ENCODE data around the gene TMEM120B. TPM values are rescaled to one million over a fixed set of nuclear protein-coding genes. Genes with fewer than 3 reads are reported as not detected.
"Not testable (repeated sequence)": the region's sequence is repeated elsewhere in the genome, so short reads cannot be mapped to it uniquely, and the experiment has no call there.

Gene TMEM120B
- total and polyA plus RNA-seq, 5 experiments from 2014 or later = 2.1 to 14.4 (median 2.5) TPM

DNA sequence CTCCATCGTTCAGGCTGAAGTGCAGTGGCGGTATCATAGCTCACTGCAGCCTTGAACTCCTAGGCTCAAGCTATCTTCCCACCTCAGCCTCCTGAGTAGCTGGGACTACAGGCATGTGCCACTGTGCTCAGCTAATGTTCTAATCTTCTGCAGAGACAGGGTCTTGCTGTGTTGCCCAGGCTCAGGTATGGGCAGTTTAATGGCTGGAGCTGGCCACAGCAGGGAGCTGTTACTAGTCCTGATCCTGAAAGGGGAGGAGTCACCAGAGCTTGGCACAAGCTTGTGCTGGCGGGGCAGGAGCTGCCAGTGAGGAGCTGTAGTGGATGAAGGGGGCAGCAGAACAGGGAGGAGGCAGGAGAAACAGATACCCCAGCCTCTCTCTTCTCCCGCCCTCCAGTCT lies 10.6 kb downstream of the TMEM120B start:
- ATAC-seq (no peak), DNase-seq (no peak)
- Mint-ChIP-seq H3K27ac (no peak overlapping the region), H3K9me3 (no peaks in the 10 kb centered on the region), H3K36me3 (peaks cover 0 to 11% (median 6%) of the 10 kb centered on the region in 3 donors), H3K4me1 (peaks cover 0 to 3% (median 1%) of the 10 kb centered on the region in 4 donors), H3K27me3 (no peaks in the 10 kb centered on the region), H3K4me3 (no peak overlapping the region)
- POLR2A ChIA-PET = interaction anchor here (0.7 kb wide), 1 partner anchor 104 kb away, joined by 4 read pairs; no protein-coding TSS in a partner anchor

GRCh38 chr12:121724925-121725324 lies 12.4 kb downstream of the TMEM120B start:
- H3K4me1 Mint-ChIP-seq = peaks cover 0 to 3% (median 0%) of the 10 kb centered on the region in 4 donors
- H3K4me3 Mint-ChIP-seq = no peak overlapping the region
- POLR2A ChIA-PET = interaction anchor here (0.7 kb wide), 1 partner anchor 172 kb away, joined by 3 read pairs; no protein-coding TSS in a partner anchor
- no peaks in the 10 kb centered on the region for H3K9me3 Mint-ChIP-seq
- ATAC-seq (no peak), DNase-seq (no peak)
- H3K27ac Mint-ChIP-seq = no peak overlapping the region
- peaks cover 0 to 11% (median 6%) of the 10 kb centered on the region in 3 donors for H3K36me3 Mint-ChIP-seq
- H3K27me3 Mint-ChIP-seq = no peaks in the 10 kb centered on the region

- no peak overlapping the region for H3K4me3 Mint-ChIP-seq
- DNase-seq (no peak), ATAC-seq (no peak)
- POLR2A ChIA-PET = no interaction called here
- peaks cover 0 to 11% (median 6%) of the 10 kb centered on the region in 3 donors for H3K36me3 Mint-ChIP-seq
- H3K9me3 Mint-ChIP-seq = no peaks in the 10 kb centered on the region
- H3K27me3 Mint-ChIP-seq = no peaks in the 10 kb centered on the region
- peaks cover 0 to 3% (median 0%) of the 10 kb centered on the region in 4 donors for H3K4me1 Mint-ChIP-seq
- H3K27ac Mint-ChIP-seq = no peak overlapping the region
Measured at GRCh38 chr12:121725423-121725822, 12.9 kb downstream of the TMEM120B start.

GRCh38 chr12:121729021-121729420 lies 16.5 kb downstream of the TMEM120B start:
- H3K4me3 Mint-ChIP-seq = no peak overlapping the region
- POLR2A ChIA-PET = no interaction called here
- no peaks in the 10 kb centered on the region for H3K4me1 Mint-ChIP-seq

DNA sequence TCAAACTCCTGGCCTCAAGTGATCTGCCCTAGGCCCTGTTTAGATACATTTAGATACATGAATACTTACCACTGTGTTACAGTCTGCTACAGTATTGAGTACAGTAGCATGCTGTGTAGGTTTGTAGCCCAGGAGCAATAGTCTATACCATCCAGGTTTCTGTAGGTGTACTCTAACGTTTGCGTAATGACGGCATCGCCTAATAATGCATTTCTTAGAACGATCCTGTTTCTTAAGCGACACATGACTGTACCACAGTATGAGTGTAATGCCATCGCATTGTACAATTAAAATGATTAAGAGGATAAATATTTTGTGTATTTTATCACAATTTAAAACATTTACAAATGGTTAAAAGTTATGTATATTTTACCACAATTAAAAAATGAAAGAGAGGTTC lies 18.9 kb downstream of the TMEM120B start:
- Mint-ChIP-seq H3K36me3 (no peaks in the 10 kb centered on the region), H3K27ac (peak overlapping the region in 1 of 10 donors; percentile 9), H3K4me1 (no peaks in the 10 kb centered on the region), H3K27me3 (no peaks in the 10 kb centered on the region), H3K4me3 (no peak overlapping the region), H3K9me3 (no peaks in the 10 kb centered on the region)
- DNase-seq (no peak), ATAC-seq (no peak)
- POLR2A ChIA-PET = no interaction called here

More at GRCh38 chr12:121729021-121729420, 16.5 kb downstream of the TMEM120B start:
- DNase-seq (no peak), ATAC-seq (no peak)
- Mint-ChIP-seq H3K27ac (no peak overlapping the region), H3K36me3 (peaks cover 0 to 9% (median 2%) of the 10 kb centered on the region in 3 donors), H3K9me3 (no peaks in the 10 kb centered on the region), H3K27me3 (no peaks in the 10 kb centered on the region)

DNA sequence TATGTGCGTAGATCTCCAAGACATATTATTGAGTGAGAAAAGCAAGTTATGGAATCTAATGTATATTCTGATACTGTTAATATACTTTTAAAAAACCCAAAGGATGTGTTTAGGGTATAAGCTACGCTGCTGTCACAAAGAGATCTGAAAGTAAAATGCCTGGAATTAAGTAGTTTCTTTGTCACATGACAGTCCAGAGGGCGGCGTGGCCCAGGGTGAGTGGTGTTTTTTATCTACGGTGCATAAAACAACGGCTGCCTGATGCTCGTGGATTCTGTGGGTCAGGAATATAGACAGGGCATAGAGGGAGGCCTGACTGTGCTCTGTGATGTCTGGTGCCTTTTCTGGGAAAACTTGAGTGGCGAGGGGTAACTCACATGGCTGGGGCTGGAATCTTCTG lies 21.3 kb downstream of the TMEM120B start:
- ATAC-seq (no peak), DNase-seq (no peak)
- Mint-ChIP-seq H3K36me3 (no peaks in the 10 kb centered on the region), H3K4me3 (no peak overlapping the region), H3K4me1 (no peaks in the 10 kb centered on the region), H3K9me3 (no peaks in the 10 kb centered on the region), H3K27me3 (no peaks in the 10 kb centered on the region), H3K27ac (peak overlapping the region in 2 of 10 donors; percentile 15 to 24)
- POLR2A ChIA-PET = no interaction called here

DNA sequence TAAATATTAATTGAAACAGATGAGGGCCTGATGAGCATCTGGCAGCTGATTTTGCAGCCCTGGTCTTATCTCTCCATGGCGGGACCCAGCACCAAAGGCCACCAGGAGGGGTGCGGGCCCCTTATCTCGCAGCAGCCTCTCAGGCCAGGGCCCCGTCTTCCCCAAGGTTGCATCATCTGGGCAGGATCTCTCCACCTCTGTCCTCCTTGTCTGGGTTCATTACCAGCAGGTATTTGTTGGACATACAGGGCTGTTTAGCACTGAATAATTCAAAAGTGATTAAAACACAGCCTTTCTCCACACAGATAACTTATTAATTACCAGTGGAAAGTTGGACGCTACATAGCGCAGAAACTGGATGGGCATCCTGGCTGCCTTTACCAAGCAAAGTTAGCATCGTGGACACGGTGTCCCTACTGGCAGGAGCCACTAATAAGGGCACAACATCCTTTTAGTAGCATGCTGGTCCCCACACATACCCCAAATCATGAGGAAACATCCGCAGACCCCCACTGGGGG lies 25.8 kb downstream of the TMEM120B start:
- H3K4me3 Mint-ChIP-seq = no peak overlapping the region
- ATAC-seq = no peak
- POLR2A ChIA-PET = no interaction called here
- H3K9me3 Mint-ChIP-seq = no peaks in the 10 kb centered on the region
- H3K4me1 Mint-ChIP-seq = peaks cover 0 to 2% (median 0%) of the 10 kb centered on the region in 4 donors
- no peak for DNase-seq
- peaks cover 0 to 2% (median 0%) of the 10 kb centered on the region in 3 donors for H3K36me3 Mint-ChIP-seq
- H3K27ac Mint-ChIP-seq = peak overlapping the region in 1 of 10 donors; percentile 69
- H3K27me3 Mint-ChIP-seq = no peaks in the 10 kb centered on the region

GRCh38 chr12:121740847-121741246 lies 28.3 kb downstream of the TMEM120B start:
- peaks cover 0 to 2% (median under 1%) of the 10 kb centered on the region in 4 donors for H3K4me1 Mint-ChIP-seq
- POLR2A ChIA-PET = interaction anchor here (0.5 to 0.7 kb wide), 2 partner anchors 17 to 25 kb away, joined by 4 to 6 read pairs; no protein-coding TSS in a partner anchor
- DNase-seq (no peak), ATAC-seq (no peak)
- no peaks in the 10 kb centered on the region for H3K9me3 Mint-ChIP-seq
- no peaks in the 10 kb centered on the region for H3K27me3 Mint-ChIP-seq
- H3K4me3 Mint-ChIP-seq = no peak overlapping the region
- H3K27ac Mint-ChIP-seq = no peak overlapping the region
- H3K36me3 Mint-ChIP-seq = peaks cover 0 to 6% (median 0%) of the 10 kb centered on the region in 3 donors

DNA sequence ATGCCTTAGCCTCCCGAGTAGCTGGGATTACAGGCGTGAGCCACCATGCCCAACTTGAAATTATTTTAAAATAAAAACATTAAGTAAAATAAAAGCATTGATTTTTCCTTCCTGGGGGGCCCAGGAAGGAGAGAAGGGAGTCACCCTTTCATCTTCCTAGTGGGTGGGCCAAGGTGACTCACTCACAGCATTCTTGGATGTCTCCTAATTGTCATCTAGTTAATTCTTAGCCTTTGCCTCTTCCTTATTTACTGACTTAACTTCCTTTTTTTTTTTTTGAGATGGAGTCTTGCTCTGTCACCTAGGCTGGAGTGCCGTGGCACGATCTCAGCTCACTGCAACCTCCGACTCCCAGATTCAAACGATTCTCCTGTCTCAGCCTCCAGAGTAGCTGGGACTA lies 29.2 kb downstream of the TMEM120B start:
- H3K9me3 Mint-ChIP-seq = no peaks in the 10 kb centered on the region
- H3K4me1 Mint-ChIP-seq = peaks cover 0 to 2% (median under 1%) of the 10 kb centered on the region in 4 donors
- no peak overlapping the region for H3K4me3 Mint-ChIP-seq
- H3K27me3 Mint-ChIP-seq = no peaks in the 10 kb centered on the region
- POLR2A ChIA-PET = interaction anchor here (0.7 kb wide), 2 partner anchors 60 to 263 kb away, joined by 3 read pairs; no protein-coding TSS in a partner anchor
- H3K36me3 Mint-ChIP-seq = peaks cover 0 to 6% (median 0%) of the 10 kb centered on the region in 3 donors
- DNase-seq = no peak
- no peak for ATAC-seq
- H3K27ac Mint-ChIP-seq = no peak overlapping the region

DNA sequence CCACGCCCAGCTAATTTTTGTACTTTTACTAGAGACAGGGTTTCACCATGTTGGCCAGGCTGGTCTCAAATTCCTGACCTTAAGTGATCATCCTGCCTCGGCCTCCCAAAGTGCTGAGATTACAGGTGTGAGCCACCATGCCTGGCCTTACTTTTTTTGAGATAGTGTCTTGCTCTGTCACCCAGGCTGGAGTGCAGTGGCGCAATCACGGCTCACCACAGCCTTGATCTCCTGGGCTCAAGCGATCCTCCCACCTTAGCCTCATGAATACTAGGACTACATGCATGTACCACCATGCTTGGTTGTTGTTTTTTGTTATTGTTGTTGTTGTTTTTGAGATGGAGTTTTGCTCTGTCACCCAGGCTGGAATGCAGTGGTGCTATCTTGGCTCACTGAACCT lies 33.0 kb downstream of the TMEM120B start:
- H3K4me3 Mint-ChIP-seq, H3K9me3 Mint-ChIP-seq, H3K27me3 Mint-ChIP-seq, ATAC-seq, H3K36me3 Mint-ChIP-seq, H3K27ac Mint-ChIP-seq, DNase-seq: not testable (repeated sequence)
- peaks cover 2 to 11% (median 6%) of the 10 kb centered on the region in 4 donors for H3K4me1 Mint-ChIP-seq
- POLR2A ChIA-PET = interaction anchor here (0.6 kb wide), 2 partner anchors 13 to 33 kb away, joined by 3 read pairs; no protein-coding TSS in a partner anchor

DNA sequence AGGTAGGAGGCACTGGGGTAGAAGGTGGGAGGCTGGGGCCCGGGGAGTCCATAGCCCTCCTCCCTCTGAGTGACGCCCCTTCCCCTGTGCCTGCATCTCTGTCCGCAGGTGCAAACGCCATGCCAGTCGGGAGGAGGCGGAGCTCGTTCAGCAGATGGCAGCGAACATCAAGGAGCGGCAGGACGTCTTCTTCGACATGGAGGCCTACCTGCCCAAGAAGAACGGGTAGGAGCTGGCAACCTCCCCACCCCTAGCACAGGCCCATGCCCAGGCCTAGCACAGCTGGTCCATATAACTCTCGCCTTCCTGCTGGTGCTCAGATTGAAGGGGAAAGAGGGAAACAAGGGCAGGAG lies 35.6 kb downstream of the TMEM120B start:
- Mint-ChIP-seq H3K27ac (peak overlapping the region in 3 of 10 donors; percentile 37 to 85 (median 74)), H3K36me3 (peaks cover 0 to 9% (median 0%) of the 10 kb centered on the region in 3 donors), H3K27me3 (no peaks in the 10 kb centered on the region), H3K4me1 (peaks cover 1 to 12% (median 6%) of the 10 kb centered on the region in 4 donors), H3K9me3 (no peaks in the 10 kb centered on the region), H3K4me3 (no peak overlapping the region)
- ATAC-seq (no peak), DNase-seq (no peak)
- POLR2A ChIA-PET = no interaction called here

DNA sequence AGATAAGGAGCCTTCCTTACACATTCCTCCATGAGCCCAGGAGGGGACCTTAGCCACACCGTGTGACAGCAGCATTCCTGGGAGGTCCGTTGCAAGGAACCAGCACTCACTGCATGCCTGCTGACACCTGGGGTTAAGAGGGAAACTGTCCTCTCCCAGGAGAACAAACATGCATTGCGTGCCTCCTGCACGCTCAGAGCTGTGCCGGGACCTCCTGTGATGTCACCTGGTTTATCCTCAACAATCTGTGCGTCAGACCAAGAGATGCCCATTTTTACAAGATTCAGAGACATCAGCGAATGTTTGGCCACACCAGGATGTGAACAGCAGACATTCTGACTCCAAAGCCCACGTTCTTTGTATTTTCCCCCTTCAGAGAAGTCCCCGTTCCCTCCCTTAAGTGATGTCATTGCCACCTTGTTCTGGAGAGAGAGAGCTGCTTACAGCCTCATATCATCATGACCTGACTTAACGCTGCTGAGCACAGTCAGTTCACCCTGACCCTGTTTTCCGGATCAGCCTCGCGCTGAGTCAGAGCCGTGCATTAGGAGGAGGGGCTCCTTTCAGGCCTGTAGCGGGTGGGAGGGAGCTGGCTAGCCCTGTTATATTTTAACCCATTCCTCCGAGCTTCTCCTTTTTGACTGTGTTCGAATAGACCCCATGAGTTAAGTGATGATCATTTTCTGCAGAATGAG lies 36.2 kb downstream of the TMEM120B start:
- Mint-ChIP-seq H3K27ac (peak overlapping the region in 8 of 10 donors; percentile 22 to 85 (median 72)), H3K27me3 (no peaks in the 10 kb centered on the region), H3K4me1 (peaks cover 1 to 12% (median 6%) of the 10 kb centered on the region in 4 donors), H3K9me3 (no peaks in the 10 kb centered on the region), H3K36me3 (peaks cover 0 to 6% (median 0%) of the 10 kb centered on the region in 3 donors), H3K4me3 (no peak overlapping the region)
- DNase-seq (no peak), ATAC-seq (peak; percentile 25 to 46)
- POLR2A ChIA-PET = no interaction called here

DNA sequence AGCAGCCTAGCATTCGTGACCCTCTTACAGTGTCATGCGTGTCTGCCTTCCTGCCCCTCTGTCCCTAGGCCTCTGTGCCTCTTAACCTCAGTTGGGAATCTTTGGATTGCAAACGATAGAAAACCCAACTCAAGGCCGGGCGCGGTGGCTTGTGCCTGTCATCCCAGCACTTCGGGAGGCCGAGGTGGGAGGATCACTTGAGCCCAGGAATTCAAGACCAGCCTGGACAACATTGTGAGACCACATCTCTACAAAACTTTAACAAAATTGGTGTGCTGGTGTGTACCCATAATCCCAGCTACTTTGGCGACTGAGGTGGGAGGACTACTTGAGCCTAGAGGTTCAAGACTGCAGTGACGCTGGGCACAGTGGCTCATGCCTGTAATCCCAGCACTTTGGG lies 36.7 kb downstream of the TMEM120B start:
- Mint-ChIP-seq H3K9me3 (no peaks in the 10 kb centered on the region), H3K36me3 (peaks cover 0 to 4% (median 0%) of the 10 kb centered on the region in 3 donors), H3K27me3 (no peaks in the 10 kb centered on the region), H3K4me1 (peaks cover 1 to 11% (median 6%) of the 10 kb centered on the region in 4 donors), H3K4me3 (no peak overlapping the region), H3K27ac (peak overlapping the region in 8 of 10 donors; percentile 22 to 85 (median 70))
- ATAC-seq (no peak), DNase-seq (no peak)
- POLR2A ChIA-PET = no interaction called here
